ENCODE data around the gene DISC1. TPM values are rescaled to one million over a fixed set of nuclear protein-coding genes. Genes with fewer than 3 reads are reported as not detected.
"Not testable (repeated sequence)": the region's sequence is repeated elsewhere in the genome, so short reads cannot be mapped to it uniquely, and the experiment has no call there.

The DISC1 gene
- total RNA-seq, 3 donors from 2014 or later = 12.1 to 18.9 (median 12.4) TPM

- H3K27ac ChIP-seq = no peak overlapping the region
- H3K4me3 ChIP-seq = no peak overlapping the region
- no peaks in the 10 kb centered on the region for H3K9me3 ChIP-seq
- TF ChIP-seq POLR2A (IDR thresholded peaks at IDR 0.05) = no peak
- no peak for TF ChIP-seq CTCF (IDR thresholded peaks at IDR 0.05)
- TF ChIP-seq POLR2AphosphoS5 (IDR thresholded peaks at IDR 0.05) = no peak
- DNase-seq (ENCODE audit: low spot score in 2 of 2) = no peak
- H3K36me3 ChIP-seq = no peaks in the 10 kb centered on the region
- H3K27me3 ChIP-seq = no peaks in the 10 kb centered on the region
- H3K4me1 ChIP-seq = peaks cover 0 to 5% of the 10 kb centered on the region in 2 donors
- intact Hi-C loops (cut with DNase I; ENCODE audit: low total_unique reads) = no loop called here
These were observed 4.1 kb downstream of the DISC1 start for GRCh38 chr1:231630558-231631205.

- no peaks in the 10 kb centered on the region for H3K36me3 ChIP-seq
- H3K27ac ChIP-seq = no peak overlapping the region
- H3K4me3 ChIP-seq = no peak overlapping the region
- TF ChIP-seq POLR2AphosphoS5 (IDR thresholded peaks at IDR 0.05) = no peak
- TF ChIP-seq CTCF (IDR thresholded peaks at IDR 0.05) = no peak
- no peak for DNase-seq (ENCODE audit: low spot score in 2 of 2)
- no peaks in the 10 kb centered on the region for H3K9me3 ChIP-seq
- H3K27me3 ChIP-seq = no peaks in the 10 kb centered on the region
- H3K4me1 ChIP-seq = no peaks in the 10 kb centered on the region
- intact Hi-C loops (cut with DNase I; ENCODE audit: low total_unique reads) = no loop called here
These were observed 5.1 kb downstream of the DISC1 start for GRCh38 chr1:231631717-231632116.

- TF ChIP-seq CTCF (IDR thresholded peaks at IDR 0.05) (no peak), POLR2AphosphoS5 (IDR thresholded peaks at IDR 0.05) (no peak), POLR2A (IDR thresholded peaks at IDR 0.05) (no peak)
- Histone ChIP-seq H3K27ac (no peak overlapping the region), H3K4me1 (no peaks in the 10 kb centered on the region), H3K36me3 (no peaks in the 10 kb centered on the region), H3K27me3 (no peaks in the 10 kb centered on the region), H3K9me3 (no peaks in the 10 kb centered on the region), H3K4me3 (no peak overlapping the region)
- DNase-seq (ENCODE audit: low spot score in 2 of 2) = no peak
- intact Hi-C loops (cut with DNase I; ENCODE audit: low total_unique reads) = no loop called here
These were observed 5.5 kb downstream of the DISC1 start for GRCh38 chr1:231632119-231632518.

GRCh38 chr1:231634323-231635013, 7.9 kb downstream of the DISC1 start:
- H3K4me3 ChIP-seq = no peak overlapping the region
- H3K36me3 ChIP-seq = no peaks in the 10 kb centered on the region
- no peak for DNase-seq (ENCODE audit: low spot score in 2 of 2)
- no peaks in the 10 kb centered on the region for H3K9me3 ChIP-seq
- intact Hi-C loops (cut with DNase I; ENCODE audit: low total_unique reads) = no loop called here
- H3K27ac ChIP-seq = no peak overlapping the region
- H3K4me1 ChIP-seq = no peaks in the 10 kb centered on the region
- no peaks in the 10 kb centered on the region for H3K27me3 ChIP-seq
- TF ChIP-seq POLR2AphosphoS5 (IDR thresholded peaks at IDR 0.05) (no peak), CTCF (IDR thresholded peaks at IDR 0.05) (no peak), POLR2A (IDR thresholded peaks at IDR 0.05) (no peak)

GRCh38 chr1:231636157-231636556, 9.6 kb downstream of the DISC1 start:
- Histone ChIP-seq H3K27me3 (no peaks in the 10 kb centered on the region), H3K27ac (no peak overlapping the region), H3K9me3 (no peaks in the 10 kb centered on the region), H3K4me1 (no peaks in the 10 kb centered on the region), H3K4me3 (no peak overlapping the region), H3K36me3 (no peaks in the 10 kb centered on the region)
- no peak for TF ChIP-seq CTCF (IDR thresholded peaks at IDR 0.05)
- TF ChIP-seq POLR2A (IDR thresholded peaks at IDR 0.05) = no peak
- TF ChIP-seq POLR2AphosphoS5 (IDR thresholded peaks at IDR 0.05) = no peak
- intact Hi-C loops (cut with DNase I; ENCODE audit: low total_unique reads) = no loop called here
- no peak for DNase-seq (ENCODE audit: low spot score in 2 of 2)

GRCh38 chr1:231636922-231637321, 10.3 kb downstream of the DISC1 start:
- H3K36me3 ChIP-seq; DNase-seq (ENCODE audit: low spot score in 2 of 2); H3K27ac ChIP-seq; intact Hi-C loops (cut with DNase I; ENCODE audit: low total_unique reads); H3K4me1 ChIP-seq; H3K4me3 ChIP-seq; H3K9me3 ChIP-seq; H3K27me3 ChIP-seq: not testable (repeated sequence)
